ENCODE results near the gene RASAL2.
"Not testable (repeated sequence)": the region's sequence is repeated elsewhere in the genome, so short reads cannot be mapped to it uniquely, and the experiment has no call there.

The RASAL2 gene

DNA sequence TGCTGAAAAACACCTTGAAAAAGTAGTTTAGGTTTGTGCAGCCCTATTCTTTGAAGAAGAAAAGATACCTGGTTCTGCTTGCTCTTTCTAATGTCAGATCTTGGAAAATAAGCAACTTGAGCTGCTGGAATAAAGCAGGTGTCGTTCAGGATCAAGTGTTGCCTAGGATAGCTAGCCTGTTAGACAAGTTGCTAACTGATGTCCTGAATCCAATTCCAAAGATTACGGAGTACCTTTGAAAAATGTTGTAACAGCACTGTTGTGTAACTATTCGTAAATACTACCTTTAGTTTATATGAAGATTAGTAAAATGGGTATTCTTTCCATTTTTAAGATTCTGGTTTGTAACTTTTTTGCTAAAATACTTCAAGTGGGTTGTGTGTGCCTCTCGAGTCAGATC is 251.3 kb downstream of the RASAL2 start:
- no peak for DNase-seq (ENCODE audit: low spot score)

DNA sequence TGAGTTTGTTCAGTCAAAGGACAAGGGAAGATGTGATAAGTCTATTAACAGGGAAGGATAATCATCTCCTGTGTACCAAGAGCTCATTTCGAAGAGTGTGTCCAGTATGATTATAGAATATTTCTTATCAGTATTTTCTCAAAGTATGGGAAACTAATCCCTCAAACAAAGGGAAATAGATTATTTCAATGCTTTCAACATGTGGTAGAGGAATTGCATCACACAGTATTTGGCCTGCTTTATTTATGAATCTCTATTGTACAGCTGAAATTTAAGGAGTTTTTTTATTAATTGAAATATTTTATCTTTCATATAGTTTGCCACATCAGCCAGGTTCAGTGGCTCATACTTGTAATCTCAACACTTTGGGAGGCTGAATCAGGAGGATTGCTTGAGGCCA is 251.9 kb downstream of the RASAL2 start:
- DNase-seq (ENCODE audit: low spot score) = no peak

GRCh38 chr1:178349801-178350200 is 255.9 kb downstream of the RASAL2 start:
- DNase-seq (ENCODE audit: low spot score) = no peak

GRCh38 chr1:178351911-178352310 is 258.0 kb downstream of the RASAL2 start:
- not testable (repeated sequence) for DNase-seq (ENCODE audit: low spot score)

DNA sequence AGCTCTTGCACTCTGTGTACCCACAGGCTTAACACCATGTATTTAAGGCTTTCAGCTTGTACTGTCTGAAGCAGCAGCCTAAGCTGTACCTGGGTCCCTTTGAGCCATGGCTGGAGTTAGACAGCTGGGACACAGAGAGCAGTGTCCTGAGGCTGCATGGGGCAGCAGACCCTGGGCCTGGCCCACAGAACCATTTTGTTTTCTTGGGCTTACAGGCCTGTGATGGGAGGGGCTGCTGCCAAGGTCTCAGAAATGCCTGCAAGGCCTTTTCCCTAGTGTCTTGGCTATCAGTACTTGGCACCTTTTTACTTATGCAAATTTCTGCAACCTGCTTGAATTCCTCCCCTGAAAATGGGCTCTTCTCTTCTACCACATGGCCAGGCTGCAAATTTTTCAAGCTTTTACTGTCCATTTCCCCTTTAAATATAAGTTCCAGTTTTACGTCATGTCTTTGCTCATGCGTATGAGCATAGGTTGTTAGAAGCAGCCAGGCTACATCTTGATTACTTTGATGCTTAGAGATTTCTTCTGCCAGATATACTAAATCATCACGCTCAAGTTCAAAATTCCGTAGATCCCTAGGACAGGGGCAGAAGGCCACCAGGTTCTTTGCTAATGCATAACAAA is 259.0 kb downstream of the RASAL2 start:
- DNase-seq (ENCODE audit: low spot score) = no peak

GRCh38 chr1:178353524-178353923 is 259.6 kb downstream of the RASAL2 start:
- DNase-seq (ENCODE audit: low spot score) = no peak

GRCh38 chr1:178354816-178355215 is 260.9 kb downstream of the RASAL2 start:
- DNase-seq (ENCODE audit: low spot score) = no peak

DNA sequence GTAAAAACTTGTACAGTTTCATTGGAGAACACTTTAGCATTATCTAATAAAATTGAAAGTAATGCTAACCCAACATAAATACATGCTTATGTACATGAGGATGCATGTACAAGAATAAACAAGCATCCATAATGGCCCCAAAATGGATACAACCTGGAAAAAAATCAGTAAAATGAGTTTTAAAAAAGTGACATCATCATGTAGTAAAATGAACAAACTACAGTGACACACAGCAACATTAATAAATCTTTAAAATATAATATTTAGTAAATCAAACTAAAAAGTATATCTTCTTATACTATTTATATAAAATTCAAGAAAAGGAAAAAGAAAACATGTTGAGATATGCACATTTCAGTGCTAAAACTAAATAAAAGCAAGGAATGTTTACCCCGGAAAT is 262.4 kb downstream of the RASAL2 start:
- no peak for DNase-seq (ENCODE audit: low spot score)

GRCh38 chr1:178358456-178358855 is 264.6 kb downstream of the RASAL2 start:
- DNase-seq (ENCODE audit: low spot score) = no peak

DNA sequence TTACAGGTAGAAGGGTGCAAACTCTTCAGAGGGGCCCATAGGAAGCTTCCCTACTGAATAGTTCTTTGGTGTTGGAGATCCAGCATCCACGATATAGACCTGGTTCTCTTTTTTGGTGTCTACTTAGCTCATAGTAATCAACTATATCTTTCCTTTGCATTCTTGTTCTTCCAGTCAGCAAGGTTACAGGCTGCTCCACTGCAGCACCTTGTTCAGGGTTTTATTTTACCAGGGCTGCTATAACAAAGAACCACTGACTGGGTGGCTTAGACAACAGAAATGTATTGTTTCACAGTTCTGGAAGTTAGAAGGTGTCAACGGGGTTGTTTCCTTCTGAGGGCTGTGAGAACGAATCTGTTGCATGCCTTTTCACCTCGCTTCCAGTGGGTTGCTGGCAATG is 266.5 kb downstream of the RASAL2 start:
- no peak for DNase-seq (ENCODE audit: low spot score)

GRCh38 chr1:178361847-178362246 is 267.9 kb downstream of the RASAL2 start:
- DNase-seq (ENCODE audit: low spot score) = no peak

DNA sequence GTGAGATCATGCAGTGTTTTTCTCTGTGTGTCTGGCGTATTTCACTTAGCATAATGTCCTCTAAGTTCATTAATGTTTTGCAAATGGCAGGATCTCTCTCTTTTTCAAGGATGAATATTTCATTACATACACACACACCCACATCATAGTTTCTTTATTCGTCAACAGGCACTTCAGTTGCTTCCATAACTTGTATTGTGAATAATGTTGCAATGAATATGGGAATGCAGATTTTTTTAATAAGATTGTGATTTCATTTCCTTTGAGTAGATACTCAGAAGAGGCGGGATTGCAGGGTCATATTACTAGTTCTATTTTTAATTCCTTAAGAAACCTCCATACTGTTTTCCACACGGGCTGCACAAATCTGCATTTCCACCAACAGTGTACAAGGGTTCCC is 268.8 kb downstream of the RASAL2 start:
- DNase-seq (ENCODE audit: low spot score) = no peak

DNA sequence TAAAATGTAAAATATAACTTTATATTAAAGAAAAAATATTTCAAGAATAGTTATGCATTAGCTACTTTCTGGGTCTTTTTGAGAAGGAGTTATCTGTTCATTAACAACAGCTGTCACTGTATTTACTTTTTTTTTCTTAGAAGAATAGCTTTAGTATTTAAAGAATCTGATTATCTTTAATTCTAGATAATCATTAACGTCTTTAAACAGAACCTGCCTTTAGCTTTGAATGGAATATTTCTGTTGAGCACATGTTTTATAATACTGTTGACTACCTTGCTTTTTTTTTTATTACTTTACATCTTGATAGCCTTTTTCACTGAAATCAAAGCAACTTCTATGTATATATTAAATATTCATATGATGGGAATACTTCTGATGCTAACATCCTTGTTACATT is 270.9 kb downstream of the RASAL2 start:
- no peak for DNase-seq (ENCODE audit: low spot score)

- no peak for DNase-seq (ENCODE audit: low spot score)
Observed at GRCh38 chr1:178367151-178367550, 273.2 kb downstream of the RASAL2 start.

DNA sequence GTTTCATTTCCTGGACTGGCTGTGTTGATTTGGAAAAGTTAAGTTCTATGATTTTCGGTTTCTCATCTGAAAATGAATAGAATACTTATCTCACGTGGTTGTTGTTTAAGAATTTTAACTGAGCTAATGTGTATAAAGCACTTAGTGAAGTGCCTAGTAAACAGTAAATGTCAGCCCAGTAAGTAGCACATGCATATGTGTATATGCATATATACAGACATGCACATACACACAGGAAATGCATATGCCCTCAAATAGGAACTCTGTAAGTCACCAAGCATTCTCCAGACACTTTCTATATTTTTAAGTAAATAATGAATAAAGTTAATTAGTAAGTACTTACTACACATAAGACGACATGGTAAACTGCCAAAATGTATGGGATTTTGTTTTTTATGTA is 274.3 kb downstream of the RASAL2 start:
- DNase-seq (ENCODE audit: low spot score) = no peak

GRCh38 chr1:178371235-178371634 is 277.3 kb downstream of the RASAL2 start:
- DNase-seq (ENCODE audit: low spot score) = peak; percentile 55

GRCh38 chr1:178371933-178372388 is 278.1 kb downstream of the RASAL2 start:
- DNase-seq (ENCODE audit: low spot score) = peak; percentile 24

GRCh38 chr1:178374016-178374415 is 280.1 kb downstream of the RASAL2 start:
- DNase-seq (ENCODE audit: low spot score) = no peak

DNA sequence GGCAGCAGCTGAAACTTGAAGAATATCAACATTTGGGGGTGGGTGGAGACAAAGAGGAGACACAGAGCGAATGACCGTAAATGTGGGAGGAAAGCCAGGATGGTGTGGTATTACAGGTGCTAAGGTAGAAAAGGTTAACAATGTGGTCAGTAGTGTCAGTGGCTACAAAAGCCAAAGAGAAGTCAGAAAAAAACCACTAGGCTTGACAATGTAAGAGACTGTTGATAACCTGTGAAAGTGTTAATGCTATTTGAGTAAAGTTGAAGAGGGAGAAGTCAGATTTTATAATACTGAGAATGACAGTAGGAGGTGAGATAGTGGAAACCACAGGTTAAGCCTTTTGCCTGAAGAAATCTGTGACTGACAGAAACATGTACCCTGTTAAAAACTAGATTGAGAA is 282.1 kb downstream of the RASAL2 start:
- no peak for DNase-seq (ENCODE audit: low spot score)

- no peak for DNase-seq (ENCODE audit: low spot score)
Observed at GRCh38 chr1:178379807-178380206, 285.9 kb downstream of the RASAL2 start.

DNA sequence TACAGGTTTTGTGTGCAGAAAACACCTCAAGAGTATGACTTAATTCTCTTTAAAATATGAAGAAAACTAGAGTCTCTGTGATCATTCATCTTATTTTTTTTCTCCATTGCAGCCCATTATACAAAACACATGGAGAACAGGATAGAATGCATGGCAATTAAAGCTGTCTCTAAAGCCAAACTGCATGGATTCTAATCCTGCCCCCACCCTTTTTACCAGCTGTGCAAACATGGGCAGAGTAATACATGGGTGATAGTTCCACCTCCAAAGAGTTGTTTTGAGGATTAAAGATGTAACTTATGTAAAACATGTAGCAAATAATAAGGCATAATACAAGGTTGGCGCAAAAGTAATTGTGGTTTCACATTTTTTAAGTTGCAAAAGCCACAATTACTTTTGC is 288.5 kb downstream of the RASAL2 start:
- DNase-seq (ENCODE audit: low spot score) = no peak

DNA sequence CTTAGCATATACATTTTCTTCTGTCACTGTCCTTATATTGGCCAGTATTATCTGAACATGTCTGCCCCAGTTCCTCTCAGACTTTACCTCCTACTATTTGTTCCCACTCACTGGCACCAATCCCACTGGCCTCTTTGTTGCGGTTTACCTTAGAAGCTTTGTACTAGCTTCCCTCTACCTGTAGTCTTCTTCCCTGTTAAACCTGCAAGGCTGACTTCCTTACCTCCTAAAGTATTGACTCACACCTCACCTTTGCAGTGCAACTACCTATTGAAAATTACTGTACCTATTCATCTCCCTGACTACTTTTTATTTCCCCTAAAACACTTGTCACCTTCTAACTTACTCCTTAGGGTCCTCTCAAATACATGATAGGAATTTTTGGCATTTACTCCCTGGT is 291.8 kb downstream of the RASAL2 start:
- DNase-seq (ENCODE audit: low spot score) = no peak

DNA sequence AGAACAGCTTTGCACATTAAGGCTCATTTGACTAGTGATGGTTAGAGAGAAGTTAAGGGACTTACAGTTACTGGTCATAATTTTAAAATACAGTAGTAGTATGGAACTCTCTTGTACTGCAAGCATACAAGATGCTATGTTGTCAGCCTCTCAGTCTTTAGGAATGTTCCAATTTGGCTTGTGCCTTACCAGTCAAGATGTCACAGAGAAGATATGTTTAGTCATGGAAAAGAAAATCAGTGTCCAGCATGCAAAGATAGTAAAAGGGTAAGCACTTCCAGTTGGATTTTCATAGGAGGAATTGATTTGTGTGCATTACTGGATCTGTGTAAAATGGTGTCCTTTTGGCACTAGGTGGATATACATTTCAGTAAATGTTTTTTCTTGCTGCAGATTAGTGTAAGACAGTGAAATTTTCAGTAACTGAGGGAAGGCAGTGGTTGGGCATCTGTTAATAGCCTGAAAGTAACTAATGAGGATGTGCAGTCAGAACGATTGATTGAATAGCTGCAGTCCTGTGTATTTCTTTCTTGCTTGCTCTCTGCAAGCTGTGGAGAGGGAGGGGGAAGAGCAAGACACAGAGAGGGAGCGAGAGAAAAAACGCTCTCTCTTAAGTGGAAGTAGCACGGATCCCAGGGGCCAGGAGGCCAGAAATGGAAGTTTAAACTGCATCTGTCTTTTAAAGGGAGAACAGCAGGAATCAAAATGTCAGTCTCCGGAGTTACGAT is 294.7 kb downstream of the RASAL2 start:
- DNase-seq (ENCODE audit: low spot score) = no peak

GRCh38 chr1:178389441-178389840 is 295.5 kb downstream of the RASAL2 start:
- no peak for DNase-seq (ENCODE audit: low spot score)

All from pons (tissue), 1 donor.